ENCODE data around the gene CDC42BPG. TPM values are rescaled to one million over a fixed set of nuclear protein-coding genes. Genes with fewer than 3 reads are reported as not detected.
A peak's percentile ranks its signal among the peaks of the same experiment; 100 is the strongest.

Gene CDC42BPG
- total RNA-seq, 3 donors from 2014 or later = 5.9 to 14.9 TPM; not detected in 1

DNA sequence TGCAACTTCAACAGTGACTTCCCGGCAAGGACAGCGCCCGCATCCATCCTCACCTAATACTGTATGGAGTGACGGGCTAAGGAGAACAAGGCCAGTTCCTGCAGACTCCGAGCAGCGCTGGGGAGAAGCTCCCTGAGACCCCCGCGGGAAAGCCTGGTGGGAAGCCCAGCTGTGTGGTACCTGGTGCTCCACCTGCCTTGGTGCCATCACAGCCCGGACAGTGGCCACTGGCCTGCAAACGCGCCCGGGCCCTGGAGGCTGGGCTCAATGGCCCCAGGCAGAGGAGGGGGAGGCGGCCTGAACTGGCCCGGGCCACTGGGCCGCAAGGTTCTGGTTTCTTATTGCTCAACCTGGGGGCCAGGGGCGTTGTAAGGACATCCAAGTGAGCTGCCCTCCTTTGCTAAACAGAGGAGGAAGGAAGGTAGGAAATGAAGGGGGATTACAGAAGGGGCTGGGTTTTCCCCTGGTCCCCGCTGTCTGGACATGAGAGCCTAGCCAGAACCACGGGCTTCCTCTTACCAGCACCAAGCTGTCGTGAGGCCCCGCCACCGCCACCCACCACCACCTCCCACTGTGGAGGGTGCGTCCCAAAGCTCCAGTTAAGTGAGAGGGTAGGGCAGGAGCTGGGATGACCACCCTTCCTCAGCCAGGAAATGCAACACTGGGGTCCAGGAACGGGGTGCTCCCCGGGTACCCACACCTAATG, 8.5 kb upstream of the CDC42BPG start:
- H3K27me3 ChIP-seq = no peaks in the 10 kb centered on the region
- intact Hi-C loops (cut with DNase I; ENCODE audit: low total_unique reads) = loop anchor here (10.0 kb wide), 1 partner anchor 162 kb away; the partner anchor contains the start of gene ARL2
- peaks cover 26 to 32% of the 10 kb centered on the region in 2 donors for H3K4me1 ChIP-seq

GRCh38 chr11:64851831-64852351, 7.4 kb upstream of the CDC42BPG start:
- intact Hi-C loops (cut with DNase I; ENCODE audit: low total_unique reads) = loop anchor here (10.0 kb wide), 1 partner anchor 163 kb away; the partner anchor contains the start of gene ARL2
- H3K27ac ChIP-seq = peak overlapping the region; percentile 42 to 69
- H3K9me3 ChIP-seq = no peaks in the 10 kb centered on the region
- H3K27me3 ChIP-seq = no peaks in the 10 kb centered on the region
- H3K4me3 ChIP-seq = no peak overlapping the region
- no peaks in the 10 kb centered on the region for H3K36me3 ChIP-seq
- H3K4me1 ChIP-seq = peaks cover 26 to 39% of the 10 kb centered on the region in 2 donors
- DNase-seq (ENCODE audit: low spot score in 2 of 2) = no peak
- TF ChIP-seq CTCF (IDR thresholded peaks at IDR 0.05) (no peak), POLR2AphosphoS5 (IDR thresholded peaks at IDR 0.05) (no peak), POLR2A (IDR thresholded peaks at IDR 0.05) (no peak)

More for the DNA sequence above, 8.5 kb upstream of the CDC42BPG start:
- TF ChIP-seq POLR2AphosphoS5 (IDR thresholded peaks at IDR 0.05) = no peak
- no peak for TF ChIP-seq CTCF (IDR thresholded peaks at IDR 0.05)
- TF ChIP-seq POLR2A (IDR thresholded peaks at IDR 0.05) = no peak
- Histone ChIP-seq H3K27ac (peak overlapping the region; percentile 83 to 85), H3K9me3 (no peaks in the 10 kb centered on the region), H3K36me3 (no peaks in the 10 kb centered on the region), H3K4me3 (no peak overlapping the region)
- no peak for DNase-seq (ENCODE audit: low spot score in 2 of 2)

- intact Hi-C loops (cut with DNase I; ENCODE audit: low total_unique reads) = loop anchor here (10.0 kb wide), 1 partner anchor 164 kb away; the partner anchor contains the start of gene ARL2
- TF ChIP-seq CTCF (IDR thresholded peaks at IDR 0.05) (no peak), POLR2A (IDR thresholded peaks at IDR 0.05) (no peak), POLR2AphosphoS5 (IDR thresholded peaks at IDR 0.05) (no peak)
- Histone ChIP-seq H3K9me3 (no peaks in the 10 kb centered on the region), H3K27me3 (no peaks in the 10 kb centered on the region), H3K4me3 (no peak overlapping the region), H3K4me1 (peaks cover 21 to 32% of the 10 kb centered on the region in 2 donors), H3K27ac (peak overlapping the region; percentile 69), H3K36me3 (no peaks in the 10 kb centered on the region)
- DNase-seq (ENCODE audit: low spot score in 2 of 2) = no peak
Observed at GRCh38 chr11:64850979-64851567, 6.6 kb upstream of the CDC42BPG start.

DNA sequence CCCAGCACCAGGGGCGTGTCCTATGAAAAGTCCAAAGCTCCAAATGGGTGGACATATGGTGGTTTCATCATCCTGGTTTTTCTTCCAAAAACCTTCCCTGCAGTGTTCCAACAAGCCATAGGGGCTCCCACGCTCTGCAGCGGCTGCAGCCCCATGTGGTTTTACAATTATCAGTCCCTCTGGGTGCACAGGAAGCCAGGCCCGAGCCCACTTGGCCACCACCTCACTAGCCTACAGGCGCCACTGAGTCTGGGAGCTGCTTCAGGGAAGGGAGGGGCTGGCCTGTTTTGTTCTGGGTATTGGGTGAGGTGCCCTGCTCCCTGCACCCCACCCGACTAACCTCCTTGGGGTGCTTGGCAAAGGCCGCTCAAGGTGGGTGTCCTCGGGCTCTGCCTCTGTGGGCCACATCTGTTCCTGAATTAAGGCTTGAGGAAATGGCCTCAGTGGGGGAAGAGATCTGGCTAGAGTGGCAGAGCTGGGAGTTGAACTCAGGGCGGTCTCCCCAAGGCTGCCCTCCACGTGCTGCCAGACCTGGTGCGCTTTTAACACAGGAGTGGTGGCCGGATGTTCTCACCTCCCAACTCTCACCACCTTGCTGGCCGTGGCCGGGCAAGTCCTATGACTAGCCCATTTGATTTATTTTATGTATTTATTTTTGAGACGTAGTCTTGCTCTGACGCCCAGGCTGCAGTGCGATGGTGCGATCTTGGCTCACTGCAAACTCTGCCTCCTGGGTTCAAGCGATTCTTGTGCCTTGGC, 5.3 kb upstream of the CDC42BPG start:
- H3K4me1 ChIP-seq = peaks cover 14 to 19% of the 10 kb centered on the region in 2 donors
- H3K27ac ChIP-seq = peak overlapping the region; percentile 29 to 69
- no peak for DNase-seq (ENCODE audit: low spot score in 2 of 2)
- no peaks in the 10 kb centered on the region for H3K27me3 ChIP-seq
- H3K9me3 ChIP-seq = no peaks in the 10 kb centered on the region
- TF ChIP-seq CTCF (IDR thresholded peaks at IDR 0.05) = no peak
- no peak for TF ChIP-seq POLR2A (IDR thresholded peaks at IDR 0.05)
- TF ChIP-seq POLR2AphosphoS5 (IDR thresholded peaks at IDR 0.05) = no peak
- H3K36me3 ChIP-seq = no peaks in the 10 kb centered on the region
- no peak overlapping the region for H3K4me3 ChIP-seq
- intact Hi-C loops (cut with DNase I; ENCODE audit: low total_unique reads) = loop anchor here (5.0 to 10.0 kb wide), 2 partner anchors 48 to 165 kb away; partner anchors contain the start of gene ARL2

All from breast epithelium (tissue), 4 donors.